Left ventricle myocardium superior (tissue), 1 donor: ENCODE data around the gene ZNF276. TPM values are rescaled to one million over a fixed set of nuclear protein-coding genes. Genes with fewer than 3 reads are reported as not detected.

ENCODE experiments used
- total RNA-seq: library from RNA; stranded (reverse); fragmentation: NEBNext Ultra II Directional; extraction: Animal tissue kit (Norgen Biotek cat#: 25700); gene quantifications from one replicate; pipeline ENCODE4 v1.2.1, GENCODE V29; 2021
- donor health status: DM: no; HTN: yes; CAD: no; lungs with severe emphysema.

ZNF276 gene
- total RNA-seq, 1 donor from 2014 or later, result 12.2 TPM

Other genes starting within 250 kb of the ZNF276 start
- gene ANKRD11, start 231.0 kb upstream of the ZNF276 start, total RNA-seq, result 75.2 TPM
- gene SPG7, start 213.1 kb upstream of the ZNF276 start, total RNA-seq, result 108 TPM
- 1,029 TPM for gene RPL13, start 160.9 kb upstream of the ZNF276 start, total RNA-seq
- not detected for gene CPNE7, start 145.8 kb upstream of the ZNF276 start, total RNA-seq
- not detected for gene DPEP1, start 107.9 kb upstream of the ZNF276 start, total RNA-seq
- gene CHMP1A, start 63.8 kb upstream of the ZNF276 start, total RNA-seq, result 36.5 TPM
- gene SPATA33, start 63.7 kb upstream of the ZNF276 start, total RNA-seq, result 2.6 TPM
- gene CDK10, start 34.8 kb upstream of the ZNF276 start, total RNA-seq, result 23.6 TPM
- 2.3 TPM for gene SPATA2L, start 19.8 kb upstream of the ZNF276 start, total RNA-seq
- 13.7 TPM for gene VPS9D1, start 639 bp upstream of the ZNF276 start, total RNA-seq
- 1.2 TPM for gene FANCA, start 95.1 kb downstream of the ZNF276 start, total RNA-seq
- gene SPIRE2, start 106.9 kb downstream of the ZNF276 start, total RNA-seq, result 0.77 TPM
- gene TCF25, start 152.1 kb downstream of the ZNF276 start, total RNA-seq, result 86.3 TPM
- gene MC1R, start 197.3 kb downstream of the ZNF276 start, total RNA-seq, result 1.1 TPM
- 1.8 TPM for gene TUBB3, start 201.8 kb downstream of the ZNF276 start, total RNA-seq
- 53.2 TPM for gene DEF8, start 227.2 kb downstream of the ZNF276 start, total RNA-seq